CD8-positive, alpha-beta memory T cell (primary cell): ENCODE measurements around the gene PRELP. TPM values are rescaled to one million over a fixed set of nuclear protein-coding genes. Genes with fewer than 3 reads are reported as not detected.
"Not testable (repeated sequence)": the region's sequence is repeated elsewhere in the genome, so short reads cannot be mapped to it uniquely, and the experiment has no call there.

Experiments
- CTCF ChIA-PET: fragments of 350-600 bp; sonication (Branson Sonifier 250); formaldehyde crosslinking; loops from one replicate; lab custom pipeline; 2021; ENCODE audit warnings: antibody characterized with exemption; lab: Charles Lee
- POLR2A ChIA-PET: fragments of 350-600 bp; sonication (Branson Sonifier 250); formaldehyde crosslinking; loops from one replicate; lab custom pipeline; 2021; ENCODE audit warnings: antibody characterized with exemption; lab: Charles Lee
- DNase-seq, 5 donors: peaks; one replicate each; pipeline versions ENCODE4 v3.0.0 to v3.0.0-alpha.2; 2020 to 2022; ENCODE audit warnings: mixed read lengths in 1 of 5
- H3K27ac ChIP-seq: one replicate; pipeline ENCODE4 v1.7.0; 2013; ENCODE audit warnings: low read depth, mild to moderate bottlenecking, low read length, moderate library complexity
- H3K27me3 ChIP-seq: 2 replicates; pipeline ENCODE4 v1.7.0; 2013; ENCODE audit warnings: low read length, mild to moderate bottlenecking; ENCODE audit not compliant: insufficient read depth, poor library complexity, severe bottlenecking
- H3K36me3 ChIP-seq: 2 replicates; pipeline ENCODE4 v1.7.0; 2013; ENCODE audit warnings: mild to moderate bottlenecking, low read length, moderate library complexity; ENCODE audit not compliant: insufficient read depth
- H3K4me1 ChIP-seq: 2 replicates; pipeline ENCODE4 v1.7.0; 2013; ENCODE audit warnings: mild to moderate bottlenecking, low read length, moderate library complexity; ENCODE audit not compliant: insufficient read depth
- H3K4me3 ChIP-seq: 2 replicates; pipeline ENCODE4 v1.7.0; 2013; ENCODE audit warnings: mild to moderate bottlenecking, low read length
- H3K9me3 ChIP-seq: 2 replicates; pipeline ENCODE4 v1.7.0; 2013; ENCODE audit warnings: mild to moderate bottlenecking, low read length
- H3K27ac Mint-ChIP-seq, 8 donors: one replicate each; pipeline ENCODE4 v1.8.0; 2020 to 2021; ENCODE audit warnings: mixed read lengths in 8 of 8, mild to moderate bottlenecking in 6 of 8, inconsistent platforms in 3 of 8, moderate library complexity in 3 of 8
- H3K27me3 Mint-ChIP-seq, 2 donors: one replicate each; pipeline ENCODE4 v1.8.0; 2020 to 2021; ENCODE audit warnings: mixed read lengths in 2 of 2, mild to moderate bottlenecking in 1 of 2, moderate library complexity in 1 of 2
- H3K36me3 Mint-ChIP-seq, 3 donors: one replicate each; pipeline ENCODE4 v1.8.0; 2020 to 2021; ENCODE audit warnings: mixed read lengths in 3 of 3, inconsistent platforms in 1 of 3, mild to moderate bottlenecking in 1 of 3
- H3K4me1 Mint-ChIP-seq, 3 donors: one replicate each; pipeline ENCODE4 v1.8.0; 2020 to 2021; ENCODE audit warnings: mixed read lengths in 3 of 3, inconsistent platforms in 1 of 3, mild to moderate bottlenecking in 1 of 3
- H3K4me3 Mint-ChIP-seq, 7 donors: one replicate each; pipeline ENCODE4 v1.8.0; 2020 to 2021; ENCODE audit warnings: mixed read lengths in 7 of 7, mild to moderate bottlenecking in 6 of 7, moderate library complexity in 4 of 7, inconsistent platforms in 2 of 7
- H3K9me3 Mint-ChIP-seq, 5 donors: one replicate each; pipeline ENCODE4 v1.8.0; 2020 to 2022; ENCODE audit warnings: mixed read lengths in 5 of 5, mild to moderate bottlenecking in 3 of 5, moderate library complexity in 2 of 5, inconsistent platforms in 1 of 5
- polyA plus RNA-seq: library from polyadenylated mRNA; unstranded; fragments of 300-500 nt; fragmentation: Illumina TruSeq; gene quantifications from one replicate; pipeline ENCODE4 v1.2.3, GENCODE V29; 2021
- total RNA-seq, 2 experiments: library from RNA; stranded (reverse); gene quantifications; one replicate each; pipeline ENCODE4 v1.2.3, GENCODE V29; 2021

The PRELP gene
- total and polyA plus RNA-seq, 3 experiments from 2014 or later: not detected

GRCh38 chr1:203464743-203465142, 10.9 kb upstream of the PRELP start:
- Mint-ChIP-seq H3K9me3 (no peaks in the 10 kb centered on the region), H3K4me1 (peaks cover 0 to 4% (median 0%) of the 10 kb centered on the region in 3 donors), H3K27ac (no peak overlapping the region), H3K27me3 (peaks cover 33 to 57% of the 10 kb centered on the region in 2 donors), H3K36me3 (no peaks in the 10 kb centered on the region), H3K4me3 (no peak overlapping the region)
- CTCF ChIA-PET: no interaction called here
- Histone ChIP-seq H3K9me3 (no peaks in the 10 kb centered on the region), H3K27ac (no peak overlapping the region), H3K27me3 (no peaks in the 10 kb centered on the region), H3K36me3 (no peaks in the 10 kb centered on the region), H3K4me3 (no peak overlapping the region), H3K4me1 (no peaks in the 10 kb centered on the region)
- no peak for DNase-seq
- POLR2A ChIA-PET: no interaction called here

GRCh38 chr1:203465146-203465798, 10.3 kb upstream of the PRELP start:
- ChIA-PET POLR2A (no interaction called here), CTCF (no interaction called here)
- Mint-ChIP-seq H3K4me3 (no peak overlapping the region), H3K36me3 (no peaks in the 10 kb centered on the region), H3K27ac (peak overlapping the region in 1 of 8 donors; percentile 12), H3K4me1 (peaks cover 0 to 4% (median 0%) of the 10 kb centered on the region in 3 donors), H3K9me3 (no peaks in the 10 kb centered on the region), H3K27me3 (peaks cover 32 to 59% of the 10 kb centered on the region in 2 donors)
- Histone ChIP-seq H3K36me3 (no peaks in the 10 kb centered on the region), H3K27ac (no peak overlapping the region), H3K9me3 (no peaks in the 10 kb centered on the region), H3K4me1 (no peaks in the 10 kb centered on the region), H3K4me3 (no peak overlapping the region), H3K27me3 (peaks cover 3% of the 10 kb centered on the region)
- no peak for DNase-seq

GRCh38 chr1:203465948-203466347, 9.7 kb upstream of the PRELP start:
- no peak for DNase-seq
- Mint-ChIP-seq H3K9me3 (no peaks in the 10 kb centered on the region), H3K4me3 (no peak overlapping the region), H3K36me3 (no peaks in the 10 kb centered on the region), H3K27ac (no peak overlapping the region), H3K27me3 (peaks cover 31 to 59% of the 10 kb centered on the region in 2 donors), H3K4me1 (peaks cover 0 to 4% (median 0%) of the 10 kb centered on the region in 3 donors)
- Histone ChIP-seq H3K4me1 (no peaks in the 10 kb centered on the region), H3K4me3 (no peak overlapping the region), H3K27me3 (peaks cover 6% of the 10 kb centered on the region), H3K27ac (no peak overlapping the region), H3K36me3 (no peaks in the 10 kb centered on the region), H3K9me3 (no peaks in the 10 kb centered on the region)
- CTCF ChIA-PET: interaction anchor here (1.1 kb wide), 2 partner anchors 22 to 199 kb away, joined by 4 to 6 read pairs; no protein-coding TSS in a partner anchor
- POLR2A ChIA-PET: no interaction called here

- H3K36me3 ChIP-seq, POLR2A ChIA-PET, H3K4me1 Mint-ChIP-seq, H3K27ac Mint-ChIP-seq, H3K9me3 Mint-ChIP-seq, DNase-seq, H3K27me3 ChIP-seq, H3K4me1 ChIP-seq, H3K27ac ChIP-seq, H3K4me3 ChIP-seq, H3K36me3 Mint-ChIP-seq, H3K9me3 ChIP-seq, H3K4me3 Mint-ChIP-seq: not testable (repeated sequence)
- H3K27me3 Mint-ChIP-seq: peaks cover 27 to 52% of the 10 kb centered on the region in 2 donors
- CTCF ChIA-PET: interaction anchor here (1.1 kb wide), 2 partner anchors 21 to 200 kb away, joined by 4 to 6 read pairs; no protein-coding TSS in a partner anchor
Measured at GRCh38 chr1:203466906-203467549, 8.6 kb upstream of the PRELP start.

- H3K36me3 ChIP-seq: no peaks in the 10 kb centered on the region
- no peaks in the 10 kb centered on the region for H3K9me3 ChIP-seq
- H3K4me3 ChIP-seq: no peak overlapping the region
- ChIA-PET POLR2A (no interaction called here), CTCF (no interaction called here)
- Mint-ChIP-seq H3K4me1 (no peaks in the 10 kb centered on the region), H3K9me3 (no peaks in the 10 kb centered on the region), H3K36me3 (no peaks in the 10 kb centered on the region), H3K27me3 (peaks cover 22 to 53% of the 10 kb centered on the region in 2 donors), H3K4me3 (no peak overlapping the region), H3K27ac (no peak overlapping the region)
- peaks cover 6% of the 10 kb centered on the region for H3K27me3 ChIP-seq
- H3K4me1 ChIP-seq: no peaks in the 10 kb centered on the region
- DNase-seq: no peak
- H3K27ac ChIP-seq: no peak overlapping the region
Measured at GRCh38 chr1:203467550-203467921, 8.1 kb upstream of the PRELP start.

GRCh38 chr1:203468326-203468725, 7.3 kb upstream of the PRELP start:
- CTCF ChIA-PET: no interaction called here
- no peaks in the 10 kb centered on the region for H3K9me3 ChIP-seq
- no peak overlapping the region for H3K27ac Mint-ChIP-seq

GRCh38 chr1:203470240-203470639, 5.4 kb upstream of the PRELP start:
- no peaks in the 10 kb centered on the region for H3K36me3 Mint-ChIP-seq
- H3K4me3 ChIP-seq: no peak overlapping the region
- H3K27ac Mint-ChIP-seq: no peak overlapping the region
- CTCF ChIA-PET: no interaction called here
- no peak for DNase-seq
- no peaks in the 10 kb centered on the region for H3K9me3 Mint-ChIP-seq
- no peaks in the 10 kb centered on the region for H3K9me3 ChIP-seq
- no peak overlapping the region for H3K4me3 Mint-ChIP-seq
- POLR2A ChIA-PET: no interaction called here
- no peaks in the 10 kb centered on the region for H3K4me1 ChIP-seq
- no peaks in the 10 kb centered on the region for H3K36me3 ChIP-seq
- H3K27me3 ChIP-seq: peaks cover 6% of the 10 kb centered on the region
- H3K27me3 Mint-ChIP-seq: peaks cover 23 to 62% of the 10 kb centered on the region in 2 donors
- H3K27ac ChIP-seq: no peak overlapping the region
- H3K4me1 Mint-ChIP-seq: no peaks in the 10 kb centered on the region

More at GRCh38 chr1:203468326-203468725, 7.3 kb upstream of the PRELP start:
- no peaks in the 10 kb centered on the region for H3K4me1 Mint-ChIP-seq
- no peaks in the 10 kb centered on the region for H3K36me3 Mint-ChIP-seq
- DNase-seq: no peak
- peaks cover 19 to 52% of the 10 kb centered on the region in 2 donors for H3K27me3 Mint-ChIP-seq
- no peaks in the 10 kb centered on the region for H3K9me3 Mint-ChIP-seq
- Histone ChIP-seq H3K4me3 (no peak overlapping the region), H3K27ac (no peak overlapping the region), H3K4me1 (no peaks in the 10 kb centered on the region), H3K36me3 (no peaks in the 10 kb centered on the region), H3K27me3 (peaks cover 6% of the 10 kb centered on the region)
- H3K4me3 Mint-ChIP-seq: no peak overlapping the region
- POLR2A ChIA-PET: no interaction called here

- peaks cover 25 to 66% of the 10 kb centered on the region in 2 donors for H3K27me3 Mint-ChIP-seq
- Histone ChIP-seq H3K36me3 (no peaks in the 10 kb centered on the region), H3K9me3 (no peaks in the 10 kb centered on the region), H3K27me3 (peaks cover 7% of the 10 kb centered on the region), H3K4me3 (no peak overlapping the region), H3K4me1 (no peaks in the 10 kb centered on the region), H3K27ac (no peak overlapping the region)
- CTCF ChIA-PET: no interaction called here
- H3K4me3 Mint-ChIP-seq: no peak overlapping the region
- H3K4me1 Mint-ChIP-seq: no peaks in the 10 kb centered on the region
- H3K27ac Mint-ChIP-seq: no peak overlapping the region
- no peaks in the 10 kb centered on the region for H3K9me3 Mint-ChIP-seq
- POLR2A ChIA-PET: no interaction called here
- no peaks in the 10 kb centered on the region for H3K36me3 Mint-ChIP-seq
- DNase-seq: no peak
Measured at GRCh38 chr1:203471841-203472240, 3.8 kb upstream of the PRELP start.
